Adrenal gland (tissue), 12 donors: ENCODE measurements around the gene KRT1. TPM values are rescaled to one million over a fixed set of nuclear protein-coding genes. Genes with fewer than 3 reads are reported as not detected.

Experiments
- DNase-seq, 7 donors: peaks; one replicate each; pipeline ENCODE4 v3.0.0-alpha.2; 2019 to 2020
- H3K27ac ChIP-seq, 5 donors: fragments of 200-600 bp; sonication (generic) in 4 of 5; 1 replicate in 3 of 5; 2 replicates in 2 of 5; pipeline versions ENCODE4 v1.5.1 to v1.8.0; 2016 to 2020; ENCODE audit warnings: mild to moderate bottlenecking in 1 of 5
- H3K27me3 ChIP-seq: fragments of 200-600 bp; 2 replicates; pipeline ENCODE4 v1.8.0; 2021
- H3K36me3 ChIP-seq, 2 donors: fragments of 200-600 bp; replicated peaks in 1 of 2; 1 replicate in 1 of 2; 2 replicates in 1 of 2; pipeline versions ENCODE4 v1.5.1 to v1.8.0; 2018 to 2022
- H3K4me1 ChIP-seq, 2 donors: fragments of 200-600 bp; replicated peaks in 1 of 2; 1 replicate in 1 of 2; 2 replicates in 1 of 2; pipeline versions ENCODE4 v1.5.1 to v1.8.0; 2018 to 2021
- H3K4me3 ChIP-seq, 4 donors: fragments of 200-600 bp; sonication (generic) in 3 of 4; one replicate each; pipeline ENCODE4 v1.5.1; 2016 to 2018
- H3K9me3 ChIP-seq, 3 donors: fragments of 200-600 bp; sonication (generic) in 1 of 3; replicated peaks in 1 of 3; 1 replicate in 2 of 3; 2 replicates in 1 of 3; pipeline versions ENCODE4 v1.5.1 to v1.8.0; 2016 to 2021
- POLR2A ChIP-seq, 2 donors: fragments of 450-650 bp; IDR thresholded peaks; one replicate each; pipeline ENCODE4 v1.6.1; 2017; ENCODE audit warnings: antibody characterized with exemption in 2 of 2, mild to moderate bottlenecking in 2 of 2, moderate library complexity in 1 of 2
- WGBS, 4 donors: extraction: QIAGEN DNeasy Blood & Tissue Kit in 2 of 4; methylation state at CpG; one replicate each; pipeline versions ENCODE4 v1.1.5 to v1.1.7; 2013 to 2017; 5-methylcytosine and 5-hydroxymethylcytosine counted together
- intact Hi-C, 2 donors: fragments of 100-400 bp; cut with DNase I; formaldehyde crosslinking; loops; one replicate each; pipeline versions ENCODE4 v1.14.1 to v1.15.0; 2022 to 2023
- polyA plus RNA-seq, 3 donors: library from polyadenylated mRNA; stranded (reverse); fragments of 200-250 nt in 2 of 3; fragments of 350-450 nt in 1 of 3; fragmentation: Illumina TruSeq in 1 of 3; extraction: RNeasy Lipid Tissue Mini Kit (QIAGEN cat#74804) in 1 of 3; gene quantifications; one replicate each; pipeline ENCODE4 v1.2.3, GENCODE V29; 2013 to 2014
- total RNA-seq, 9 donors: library from RNA; depleted of rRNA in 4 of 9; stranded (reverse); fragments of >200 nt in 4 of 9; fragments of 120-200 nt in 1 of 9; fragmentation: NEBNext Ultra II Directional in 1 of 9; extraction: Animal tissue kit (Norgen Biotek cat#: 25700) in 1 of 9; gene quantifications; one replicate each; pipeline versions ENCODE4 v1.1.0 to v1.2.4, GENCODE V29; 2013 to 2023
- TF ChIP-seq, protein P1 (sequence below), 6 experiments: fragments of 450-650 bp in 4 of 6; fragments of 200-600 bp in 2 of 6; sonication (generic) in 1 of 6; IDR thresholded peaks; 1 replicate in 5 of 6; 2 replicates in 1 of 6; pipeline versions ENCODE4 v1.5.1 to v1.8.0; 2016 to 2021; ENCODE audit warnings: antibody characterized with exemption in 6 of 6, mild to moderate bottlenecking in 2 of 6, moderate library complexity in 1 of 6
- donor health status: healthy with polysubstance abuse.
- donor health status: Bipolar disorder and iron deficiency.
- donor health status: DM: yes; HTN: yes; CAD: no.
- donor health status: DM: no; HTN: no; CAD: no.
- donor health status: DM: no; HTN: no; CAD: no.
- donor health status: DM: yes; HTN: yes; CAD: no.

The KRT1 gene
- total and polyA plus RNA-seq, 12 donors = 0.08 to 0.67 TPM; not detected in 10

DNA sequence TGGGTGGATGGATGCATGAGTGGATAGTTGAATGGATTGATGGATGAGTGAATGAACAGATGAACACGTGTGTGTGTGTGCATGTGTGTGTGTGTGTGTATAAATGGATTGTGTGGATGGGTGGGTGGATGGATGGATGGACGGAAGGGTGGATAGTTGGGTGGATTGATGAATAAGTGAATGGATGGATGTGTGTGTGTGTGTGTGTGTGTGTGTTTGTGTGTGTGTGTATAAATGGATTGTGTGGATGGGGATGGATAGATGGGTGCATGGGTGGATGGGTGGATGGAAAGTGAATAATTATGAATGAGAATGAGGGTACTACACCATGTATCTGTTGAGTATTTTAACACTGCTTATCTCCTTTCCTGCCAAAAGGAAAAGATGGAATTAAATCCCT, 22.1 kb upstream of the KRT1 start:
- H3K27ac ChIP-seq = no peak overlapping the region
- DNase-seq = no peak
- WGBS, 4 donors = 64 to 79% (median 71%) methylated on average over 2 of the region's 2 CpGs
- no peaks in the 10 kb centered on the region for H3K4me1 ChIP-seq
- H3K36me3 ChIP-seq = no peaks in the 10 kb centered on the region
- H3K27me3 ChIP-seq = peaks cover 3% of the 10 kb centered on the region
- no peak overlapping the region for H3K4me3 ChIP-seq
- H3K9me3 ChIP-seq = no peaks in the 10 kb centered on the region
- intact Hi-C loops = no loop called here
- TF ChIP-seq, protein P1, sequence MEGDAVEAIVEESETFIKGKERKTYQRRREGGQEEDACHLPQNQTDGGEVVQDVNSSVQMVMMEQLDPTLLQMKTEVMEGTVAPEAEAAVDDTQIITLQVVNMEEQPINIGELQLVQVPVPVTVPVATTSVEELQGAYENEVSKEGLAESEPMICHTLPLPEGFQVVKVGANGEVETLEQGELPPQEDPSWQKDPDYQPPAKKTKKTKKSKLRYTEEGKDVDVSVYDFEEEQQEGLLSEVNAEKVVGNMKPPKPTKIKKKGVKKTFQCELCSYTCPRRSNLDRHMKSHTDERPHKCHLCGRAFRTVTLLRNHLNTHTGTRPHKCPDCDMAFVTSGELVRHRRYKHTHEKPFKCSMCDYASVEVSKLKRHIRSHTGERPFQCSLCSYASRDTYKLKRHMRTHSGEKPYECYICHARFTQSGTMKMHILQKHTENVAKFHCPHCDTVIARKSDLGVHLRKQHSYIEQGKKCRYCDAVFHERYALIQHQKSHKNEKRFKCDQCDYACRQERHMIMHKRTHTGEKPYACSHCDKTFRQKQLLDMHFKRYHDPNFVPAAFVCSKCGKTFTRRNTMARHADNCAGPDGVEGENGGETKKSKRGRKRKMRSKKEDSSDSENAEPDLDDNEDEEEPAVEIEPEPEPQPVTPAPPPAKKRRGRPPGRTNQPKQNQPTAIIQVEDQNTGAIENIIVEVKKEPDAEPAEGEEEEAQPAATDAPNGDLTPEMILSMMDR (IDR thresholded peaks at IDR 0.05) = no peak
- no peak for TF ChIP-seq POLR2A (IDR thresholded peaks at IDR 0.05)

DNA sequence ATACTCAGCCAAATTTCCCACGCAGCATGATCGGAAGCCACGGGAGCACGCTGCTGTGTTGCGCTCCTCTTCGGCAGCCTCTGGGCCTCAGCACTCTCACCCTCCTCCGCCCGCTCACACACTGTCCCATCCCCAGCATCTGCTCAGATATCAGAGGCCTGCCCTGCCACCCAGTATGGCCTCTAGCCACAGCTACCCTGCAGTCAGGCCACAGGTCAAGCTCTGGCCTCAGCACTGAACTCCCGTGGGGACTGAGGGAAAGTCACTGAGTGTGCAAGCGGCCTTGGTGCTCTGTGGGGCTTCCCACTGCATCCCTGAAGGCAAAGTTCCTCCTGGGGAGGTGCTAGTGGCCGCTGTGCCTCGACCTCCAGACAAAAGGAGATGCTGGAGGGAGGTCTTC, 21.1 kb upstream of the KRT1 start:
- TF ChIP-seq POLR2A (IDR thresholded peaks at IDR 0.05) = no peak
- TF ChIP-seq, protein P1 (IDR thresholded peaks at IDR 0.05) = no peak
- Histone ChIP-seq H3K4me1 (no peaks in the 10 kb centered on the region), H3K36me3 (no peaks in the 10 kb centered on the region), H3K4me3 (no peak overlapping the region), H3K27ac (no peak overlapping the region), H3K9me3 (no peaks in the 10 kb centered on the region), H3K27me3 (peaks cover 3% of the 10 kb centered on the region)
- WGBS, 4 donors = 83 to 98% (median 85%) methylated on average over 8 to 12 of the region's 12 CpGs
- intact Hi-C loops = no loop called here
- DNase-seq = no peak

DNA sequence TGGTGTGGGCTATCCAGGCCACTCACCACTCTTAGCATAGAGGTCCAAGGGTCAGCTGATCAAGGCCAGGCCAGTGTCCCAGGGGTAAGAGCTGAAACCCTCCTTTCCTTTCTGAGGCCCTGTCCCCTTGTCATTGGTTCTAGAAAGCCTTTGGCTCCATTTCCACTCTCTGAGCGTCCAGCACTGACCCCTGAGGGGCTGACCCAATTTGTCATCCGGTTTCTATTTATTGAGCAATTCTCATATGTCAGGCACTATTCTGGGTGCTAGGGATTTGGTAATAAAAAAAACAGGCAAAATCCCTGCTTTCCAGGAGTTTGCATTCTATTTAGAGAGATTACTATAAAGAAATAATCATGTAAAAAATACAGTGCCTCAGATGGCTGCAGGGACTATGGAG, 19.8 kb upstream of the KRT1 start:
- intact Hi-C loops = no loop called here
- Histone ChIP-seq H3K9me3 (no peaks in the 10 kb centered on the region), H3K36me3 (no peaks in the 10 kb centered on the region), H3K4me1 (no peaks in the 10 kb centered on the region), H3K4me3 (no peak overlapping the region), H3K27ac (no peak overlapping the region), H3K27me3 (peaks cover 3% of the 10 kb centered on the region)
- WGBS, 4 donors = 58 to 76% (median 70%) methylated on average over 2 of the region's 2 CpGs
- peak in 1 of 7 donors; percentile 1 for DNase-seq
- no peak for TF ChIP-seq POLR2A (IDR thresholded peaks at IDR 0.05)
- TF ChIP-seq, protein P1 (IDR thresholded peaks at IDR 0.05) = no peak

DNA sequence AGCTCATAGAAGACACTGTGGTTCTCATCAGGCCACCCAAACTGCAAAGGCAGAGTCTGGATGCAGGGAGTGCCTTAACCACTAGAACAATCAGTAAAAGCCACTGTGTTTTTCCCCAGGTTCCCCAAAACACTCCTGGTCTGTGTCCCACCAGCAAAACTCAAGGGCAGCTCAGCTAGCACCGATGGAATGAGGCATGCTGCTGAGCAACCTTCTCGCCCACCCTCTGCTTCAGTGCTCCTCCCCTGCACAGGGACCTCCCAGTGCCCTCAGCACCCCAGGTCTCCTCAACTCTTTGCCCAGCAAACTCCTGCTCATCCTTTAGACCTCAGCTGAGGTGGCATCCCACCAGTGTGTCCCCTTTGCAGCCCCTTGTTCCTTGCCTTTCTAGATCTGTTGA, 19.2 kb upstream of the KRT1 start:
- no peak for TF ChIP-seq POLR2A (IDR thresholded peaks at IDR 0.05)
- TF ChIP-seq, protein P1 (IDR thresholded peaks at IDR 0.05) = no peak
- Histone ChIP-seq H3K36me3 (no peaks in the 10 kb centered on the region), H3K27ac (no peak overlapping the region), H3K9me3 (no peaks in the 10 kb centered on the region), H3K4me3 (no peak overlapping the region), H3K27me3 (peaks cover 3% of the 10 kb centered on the region), H3K4me1 (no peaks in the 10 kb centered on the region)
- no peak for DNase-seq
- intact Hi-C loops = no loop called here
- WGBS, 4 donors = 54 to 90% (median 66%) methylated on average over 2 of the region's 2 CpGs
